DMS79 (cell line): ENCODE data around the gene PCDH15.

ENCODE experiments used
- DNase-seq: peaks from one replicate; lab custom pipeline; 2025; lab: John Stamatoyannopoulos, UW

The PCDH15 gene

GRCh38 chr10:54372179-54372578 is 428.9 kb downstream of the PCDH15 start:
- DNase-seq, result no peak

GRCh38 chr10:54368984-54369383 is 432.0 kb downstream of the PCDH15 start:
- DNase-seq, result no peak

GRCh38 chr10:54363390-54363789 is 437.6 kb downstream of the PCDH15 start:
- DNase-seq, result no peak

GRCh38 chr10:54342058-54342457 is 459.0 kb downstream of the PCDH15 start:
- DNase-seq, result no peak

- no peak for DNase-seq
Observed at GRCh38 chr10:54335296-54335695, 465.7 kb downstream of the PCDH15 start.

GRCh38 chr10:54319341-54319740 is 481.7 kb downstream of the PCDH15 start:
- no peak for DNase-seq

GRCh38 chr10:54318470-54318869 is 482.6 kb downstream of the PCDH15 start:
- DNase-seq, result no peak

- DNase-seq, result no peak
Observed at GRCh38 chr10:54314430-54314829, 486.6 kb downstream of the PCDH15 start.

- no peak for DNase-seq
Observed at GRCh38 chr10:54284526-54285193, 516.4 kb downstream of the PCDH15 start.

- DNase-seq, result no peak
Observed at GRCh38 chr10:54282012-54282411, 519.0 kb downstream of the PCDH15 start.

- DNase-seq, result no peak
Observed at GRCh38 chr10:54266395-54266794, 534.6 kb downstream of the PCDH15 start.

- DNase-seq, result no peak
Observed at GRCh38 chr10:54262726-54263125, 538.3 kb downstream of the PCDH15 start.

- no peak for DNase-seq
Observed at GRCh38 chr10:54259104-54259503, 541.9 kb downstream of the PCDH15 start.

GRCh38 chr10:54234832-54235231 is 566.2 kb downstream of the PCDH15 start:
- DNase-seq, result no peak

- DNase-seq, result no peak
Observed at GRCh38 chr10:54203401-54203800, 597.6 kb downstream of the PCDH15 start.

GRCh38 chr10:54198051-54198450 is 603.0 kb downstream of the PCDH15 start:
- DNase-seq, result no peak

- no peak for DNase-seq
Observed at GRCh38 chr10:54194806-54195205, 606.2 kb downstream of the PCDH15 start.

- DNase-seq, result no peak
Observed at GRCh38 chr10:54159924-54160323, 641.1 kb downstream of the PCDH15 start.

- DNase-seq, result no peak
Observed at GRCh38 chr10:54148508-54148907, 652.5 kb downstream of the PCDH15 start.

GRCh38 chr10:54139819-54140428 is 661.1 kb downstream of the PCDH15 start:
- no peak for DNase-seq

- DNase-seq, result no peak
Observed at GRCh38 chr10:54137396-54137795, 663.6 kb downstream of the PCDH15 start.

GRCh38 chr10:54133203-54133602 is 667.8 kb downstream of the PCDH15 start:
- DNase-seq, result no peak

- DNase-seq, result no peak
Observed at GRCh38 chr10:54131833-54132232, 669.2 kb downstream of the PCDH15 start.

- no peak for DNase-seq
Observed at GRCh38 chr10:54130394-54130793, 670.6 kb downstream of the PCDH15 start.
